ENCODE measurements around the gene TAF4. TPM values are rescaled to one million over a fixed set of nuclear protein-coding genes. Genes with fewer than 3 reads are reported as not detected.

TAF4 gene
- polyA plus RNA-seq, 1 donor from 2014 or later: 10.2 TPM

DNA sequence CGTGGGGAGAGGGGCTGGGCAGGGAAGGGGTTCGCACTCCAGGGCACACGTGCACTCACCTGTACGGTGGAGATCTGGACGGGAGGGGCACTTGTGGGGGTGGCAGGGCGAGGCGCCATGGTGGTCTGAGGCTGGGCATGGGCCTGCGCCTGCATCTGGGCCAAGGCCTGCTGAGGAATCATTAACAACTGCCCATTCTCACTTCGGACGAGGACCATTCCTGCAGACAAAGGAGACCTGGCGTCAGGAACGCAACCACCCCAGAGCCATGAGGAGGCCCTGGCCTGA is 51.2 kb downstream of the TAF4 start:
- H3K9me2 ChIP-seq (ENCODE audit: insufficient read depth, low read length): no peaks in the 10 kb centered on the region
- no peaks in the 10 kb centered on the region for H3K36me3 ChIP-seq (ENCODE audit: insufficient read depth, low read length)
- H3K9me3 ChIP-seq (ENCODE audit: low read length): no peaks in the 10 kb centered on the region
- no peak overlapping the region for H3K9ac ChIP-seq (ENCODE audit: low read length)
- H4K20me1 ChIP-seq (ENCODE audit: insufficient read depth): no peaks in the 10 kb centered on the region
- no peak overlapping the region for H3K27ac ChIP-seq (ENCODE audit: low read length)
- no peak overlapping the region for H3K4me3 ChIP-seq (ENCODE audit: low read length)
- no peaks in the 10 kb centered on the region for H3F3A ChIP-seq (ENCODE audit: insufficient read depth, low read length, poor library complexity, severe bottlenecking)
- H3K4me2 ChIP-seq (ENCODE audit: low read length): no peak overlapping the region
- H3K79me2 ChIP-seq (replicated peaks; ENCODE audit: insufficient read depth, low read length): peaks cover 24% of the 10 kb centered on the region
- no peak overlapping the region for H2AFZ ChIP-seq (ENCODE audit: low read depth, low read length)
- no peaks in the 10 kb centered on the region for H3K27me3 ChIP-seq (ENCODE audit: insufficient read depth, low read depth, low read length)
- no peak for TF ChIP-seq POLR2AphosphoS5 (IDR thresholded peaks at IDR 0.05)
- TF ChIP-seq MXI1 (conservative IDR thresholded peaks at IDR 0.05; ENCODE audit: poor library complexity, severe bottlenecking): no peak
- TF ChIP-seq, protein P1, sequence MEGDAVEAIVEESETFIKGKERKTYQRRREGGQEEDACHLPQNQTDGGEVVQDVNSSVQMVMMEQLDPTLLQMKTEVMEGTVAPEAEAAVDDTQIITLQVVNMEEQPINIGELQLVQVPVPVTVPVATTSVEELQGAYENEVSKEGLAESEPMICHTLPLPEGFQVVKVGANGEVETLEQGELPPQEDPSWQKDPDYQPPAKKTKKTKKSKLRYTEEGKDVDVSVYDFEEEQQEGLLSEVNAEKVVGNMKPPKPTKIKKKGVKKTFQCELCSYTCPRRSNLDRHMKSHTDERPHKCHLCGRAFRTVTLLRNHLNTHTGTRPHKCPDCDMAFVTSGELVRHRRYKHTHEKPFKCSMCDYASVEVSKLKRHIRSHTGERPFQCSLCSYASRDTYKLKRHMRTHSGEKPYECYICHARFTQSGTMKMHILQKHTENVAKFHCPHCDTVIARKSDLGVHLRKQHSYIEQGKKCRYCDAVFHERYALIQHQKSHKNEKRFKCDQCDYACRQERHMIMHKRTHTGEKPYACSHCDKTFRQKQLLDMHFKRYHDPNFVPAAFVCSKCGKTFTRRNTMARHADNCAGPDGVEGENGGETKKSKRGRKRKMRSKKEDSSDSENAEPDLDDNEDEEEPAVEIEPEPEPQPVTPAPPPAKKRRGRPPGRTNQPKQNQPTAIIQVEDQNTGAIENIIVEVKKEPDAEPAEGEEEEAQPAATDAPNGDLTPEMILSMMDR (IDR thresholded peaks at IDR 0.05; ENCODE audit: poor library complexity, severe bottlenecking): no peak
- TF ChIP-seq EZH2 (IDR thresholded peaks at IDR 0.05; ENCODE audit: borderline replicate concordance, insufficient read depth, low read length, poor library complexity, severe bottlenecking): no peak
- TF ChIP-seq, protein P2, sequence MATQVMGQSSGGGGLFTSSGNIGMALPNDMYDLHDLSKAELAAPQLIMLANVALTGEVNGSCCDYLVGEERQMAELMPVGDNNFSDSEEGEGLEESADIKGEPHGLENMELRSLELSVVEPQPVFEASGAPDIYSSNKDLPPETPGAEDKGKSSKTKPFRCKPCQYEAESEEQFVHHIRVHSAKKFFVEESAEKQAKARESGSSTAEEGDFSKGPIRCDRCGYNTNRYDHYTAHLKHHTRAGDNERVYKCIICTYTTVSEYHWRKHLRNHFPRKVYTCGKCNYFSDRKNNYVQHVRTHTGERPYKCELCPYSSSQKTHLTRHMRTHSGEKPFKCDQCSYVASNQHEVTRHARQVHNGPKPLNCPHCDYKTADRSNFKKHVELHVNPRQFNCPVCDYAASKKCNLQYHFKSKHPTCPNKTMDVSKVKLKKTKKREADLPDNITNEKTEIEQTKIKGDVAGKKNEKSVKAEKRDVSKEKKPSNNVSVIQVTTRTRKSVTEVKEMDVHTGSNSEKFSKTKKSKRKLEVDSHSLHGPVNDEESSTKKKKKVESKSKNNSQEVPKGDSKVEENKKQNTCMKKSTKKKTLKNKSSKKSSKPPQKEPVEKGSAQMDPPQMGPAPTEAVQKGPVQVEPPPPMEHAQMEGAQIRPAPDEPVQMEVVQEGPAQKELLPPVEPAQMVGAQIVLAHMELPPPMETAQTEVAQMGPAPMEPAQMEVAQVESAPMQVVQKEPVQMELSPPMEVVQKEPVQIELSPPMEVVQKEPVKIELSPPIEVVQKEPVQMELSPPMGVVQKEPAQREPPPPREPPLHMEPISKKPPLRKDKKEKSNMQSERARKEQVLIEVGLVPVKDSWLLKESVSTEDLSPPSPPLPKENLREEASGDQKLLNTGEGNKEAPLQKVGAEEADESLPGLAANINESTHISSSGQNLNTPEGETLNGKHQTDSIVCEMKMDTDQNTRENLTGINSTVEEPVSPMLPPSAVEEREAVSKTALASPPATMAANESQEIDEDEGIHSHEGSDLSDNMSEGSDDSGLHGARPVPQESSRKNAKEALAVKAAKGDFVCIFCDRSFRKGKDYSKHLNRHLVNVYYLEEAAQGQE (IDR thresholded peaks at IDR 0.05; ENCODE audit: borderline replicate concordance): no peak
- no peak for TF ChIP-seq TAF1 (IDR thresholded peaks at IDR 0.05; ENCODE audit: low read depth)
- no peak for TF ChIP-seq EP300 (conservative IDR thresholded peaks at IDR 0.05; ENCODE audit: poor library complexity, severe bottlenecking)
- TF ChIP-seq RAD21 (conservative IDR thresholded peaks at IDR 0.05): no peak
- TF ChIP-seq SMC3 (conservative IDR thresholded peaks at IDR 0.05; ENCODE audit: poor library complexity): no peak

DNA sequence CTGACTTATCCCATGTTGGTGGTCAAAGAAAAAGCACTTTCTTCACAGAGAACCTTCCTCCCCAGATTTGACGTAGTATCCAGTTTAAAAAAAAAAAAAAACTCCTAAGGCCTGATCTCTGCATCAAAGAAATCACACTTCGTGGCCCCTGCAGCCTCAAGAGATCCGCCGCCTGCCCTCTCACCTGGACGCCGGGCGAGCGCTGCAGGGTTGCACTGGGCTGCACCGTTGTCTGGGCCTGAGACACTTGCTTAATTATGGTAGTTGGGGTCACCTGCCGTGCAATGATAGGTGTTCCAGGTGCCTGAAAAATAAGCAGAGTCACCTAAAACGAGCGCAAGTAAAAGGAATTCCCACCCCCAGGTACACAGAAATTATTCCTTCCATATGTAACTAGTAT is 53.0 kb downstream of the TAF4 start:
- H3K9me2 ChIP-seq (ENCODE audit: insufficient read depth, low read length): no peaks in the 10 kb centered on the region
- H3K9me3 ChIP-seq (ENCODE audit: low read length): no peaks in the 10 kb centered on the region
- H3F3A ChIP-seq (ENCODE audit: insufficient read depth, low read length, poor library complexity, severe bottlenecking): no peaks in the 10 kb centered on the region
- peaks cover 13% of the 10 kb centered on the region for H3K79me2 ChIP-seq (replicated peaks; ENCODE audit: insufficient read depth, low read length)
- no peaks in the 10 kb centered on the region for H4K20me1 ChIP-seq (ENCODE audit: insufficient read depth)
- no peak overlapping the region for H3K9ac ChIP-seq (ENCODE audit: low read length)
- no peak overlapping the region for H3K27ac ChIP-seq (ENCODE audit: low read length)
- TF ChIP-seq EP300 (conservative IDR thresholded peaks at IDR 0.05; ENCODE audit: poor library complexity, severe bottlenecking): no peak
- no peak for TF ChIP-seq TAF1 (IDR thresholded peaks at IDR 0.05; ENCODE audit: low read depth)
- no peak for TF ChIP-seq SMC3 (conservative IDR thresholded peaks at IDR 0.05; ENCODE audit: poor library complexity)
- TF ChIP-seq MXI1 (conservative IDR thresholded peaks at IDR 0.05; ENCODE audit: poor library complexity, severe bottlenecking): no peak
- TF ChIP-seq, protein P2 (IDR thresholded peaks at IDR 0.05; ENCODE audit: borderline replicate concordance): no peak
- no peak for TF ChIP-seq EZH2 (IDR thresholded peaks at IDR 0.05; ENCODE audit: borderline replicate concordance, insufficient read depth, low read length, poor library complexity, severe bottlenecking)
- TF ChIP-seq, protein P1 (IDR thresholded peaks at IDR 0.05; ENCODE audit: poor library complexity, severe bottlenecking): no peak
- TF ChIP-seq POLR2AphosphoS5 (IDR thresholded peaks at IDR 0.05): no peak
- TF ChIP-seq RAD21 (conservative IDR thresholded peaks at IDR 0.05): no peak
- H2AFZ ChIP-seq (ENCODE audit: low read depth, low read length): no peak overlapping the region
- no peaks in the 10 kb centered on the region for H3K36me3 ChIP-seq (ENCODE audit: insufficient read depth, low read length)
- H3K4me2 ChIP-seq (ENCODE audit: low read length): no peak overlapping the region
- H3K27me3 ChIP-seq (ENCODE audit: insufficient read depth, low read depth, low read length): no peaks in the 10 kb centered on the region
- no peak overlapping the region for H3K4me3 ChIP-seq (ENCODE audit: low read length)
